G401 (cell line): Measurements from ENCODE around the gene ANKIB1. TPM values are rescaled to one million over a fixed set of nuclear protein-coding genes. Genes with fewer than 3 reads are reported as not detected.
"Not testable (repeated sequence)": the region's sequence is repeated elsewhere in the genome, so short reads cannot be mapped to it uniquely, and the experiment has no call there.

Source experiments
- DNase-seq: peaks from one replicate; pipeline ENCODE4 v3.0.0-alpha.2; 2015; ENCODE audit warnings: low spot score
- in situ Hi-C: cut with HindIII; loops from 2 replicates; pipeline ENCODE4 v1.10.0; 2016; ENCODE audit warnings: low sequenced_read_pairs, mixed read lengths
- total RNA-seq: library from RNA; depleted of rRNA; stranded (reverse); fragments of >200 nt; shearing (Covaris generic); gene quantifications from 2 replicates; pipeline ENCODE4 v1.2.3, GENCODE V29; 2014

ANKIB1 gene
- total RNA-seq, 1 experiment from 2014 or later: 46.3 TPM

DNA sequence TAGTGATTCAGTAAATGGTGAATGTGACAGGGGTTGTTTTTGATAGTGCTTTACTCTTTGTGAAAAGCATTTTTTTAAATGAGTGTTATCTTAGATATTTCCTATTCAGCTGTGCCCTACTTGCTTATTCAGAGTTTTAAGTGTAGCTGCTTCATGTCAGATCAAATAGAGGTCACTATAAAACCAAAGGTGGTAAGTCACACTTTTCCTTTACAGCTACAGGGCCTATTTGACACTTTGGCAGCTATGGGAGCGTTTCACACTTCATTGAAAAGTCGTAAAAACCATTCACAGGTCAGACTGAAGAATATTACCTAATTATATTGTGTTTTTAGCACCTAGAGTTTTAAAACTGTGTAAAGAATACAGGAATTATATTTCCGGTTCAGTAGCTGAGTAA is 67.3 kb downstream of the ANKIB1 start:
- no peak for DNase-seq
- in situ Hi-C loops: no loop called here

DNA sequence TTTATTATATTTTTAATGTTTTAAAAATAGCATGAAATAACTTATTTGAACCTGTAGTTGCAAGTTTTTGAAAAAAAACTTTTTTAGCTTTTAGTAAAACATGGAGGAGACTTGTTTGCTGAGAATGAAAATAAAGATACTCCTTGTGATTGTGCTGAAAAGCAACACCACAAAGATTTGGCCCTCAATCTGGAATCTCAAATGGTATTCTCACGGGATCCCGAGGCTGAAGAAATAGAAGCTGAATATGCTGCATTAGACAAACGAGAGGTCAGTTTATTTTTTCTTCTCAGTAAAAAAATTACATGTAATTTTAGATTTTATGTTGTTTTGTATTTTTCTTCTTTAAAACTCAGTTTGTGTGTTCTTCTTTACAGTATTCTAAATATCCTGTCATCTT is 73.5 kb downstream of the ANKIB1 start:
- in situ Hi-C loops: no loop called here
- no peak for DNase-seq

DNA sequence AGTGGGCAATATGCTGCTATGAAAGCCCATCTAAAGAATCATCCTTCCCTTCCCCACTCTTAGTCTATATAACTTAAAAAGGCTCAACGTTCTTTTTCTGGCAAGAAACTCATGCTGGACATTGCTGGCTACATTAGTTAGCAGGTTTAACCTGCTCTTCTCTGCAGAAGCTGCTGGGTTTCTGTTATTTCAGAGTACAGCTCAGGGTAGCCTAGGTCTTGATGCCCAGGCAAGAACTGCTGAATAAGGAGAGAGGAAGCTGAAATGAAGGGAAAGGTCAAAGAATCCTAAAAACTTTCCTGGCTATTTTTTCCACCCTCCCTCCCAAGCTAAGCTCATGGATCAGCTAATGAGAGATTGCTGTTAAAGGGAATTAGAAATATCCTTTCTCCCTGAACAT is 79.4 kb downstream of the ANKIB1 start:
- no peak for DNase-seq
- in situ Hi-C loops: no loop called here

DNA sequence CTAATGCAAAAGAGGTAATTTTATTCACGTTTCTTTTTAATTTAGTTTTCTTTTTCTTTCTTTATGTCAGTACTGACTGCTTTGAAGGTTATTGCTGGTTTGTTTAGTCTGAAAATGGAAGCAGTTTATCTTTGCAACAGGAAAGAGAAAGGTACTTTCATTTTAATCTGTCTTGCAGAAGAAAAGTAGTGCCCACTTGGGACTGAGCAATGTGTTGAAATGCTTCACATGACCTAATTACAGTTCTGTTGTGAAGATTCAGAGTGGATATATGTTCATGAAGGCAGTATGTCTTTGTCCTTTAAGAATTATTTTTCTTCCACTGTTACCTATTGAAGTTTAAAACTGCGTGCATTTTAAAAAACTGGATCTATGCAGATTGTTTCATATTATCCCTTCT is 80.1 kb downstream of the ANKIB1 start:
- in situ Hi-C loops: no loop called here

DNA sequence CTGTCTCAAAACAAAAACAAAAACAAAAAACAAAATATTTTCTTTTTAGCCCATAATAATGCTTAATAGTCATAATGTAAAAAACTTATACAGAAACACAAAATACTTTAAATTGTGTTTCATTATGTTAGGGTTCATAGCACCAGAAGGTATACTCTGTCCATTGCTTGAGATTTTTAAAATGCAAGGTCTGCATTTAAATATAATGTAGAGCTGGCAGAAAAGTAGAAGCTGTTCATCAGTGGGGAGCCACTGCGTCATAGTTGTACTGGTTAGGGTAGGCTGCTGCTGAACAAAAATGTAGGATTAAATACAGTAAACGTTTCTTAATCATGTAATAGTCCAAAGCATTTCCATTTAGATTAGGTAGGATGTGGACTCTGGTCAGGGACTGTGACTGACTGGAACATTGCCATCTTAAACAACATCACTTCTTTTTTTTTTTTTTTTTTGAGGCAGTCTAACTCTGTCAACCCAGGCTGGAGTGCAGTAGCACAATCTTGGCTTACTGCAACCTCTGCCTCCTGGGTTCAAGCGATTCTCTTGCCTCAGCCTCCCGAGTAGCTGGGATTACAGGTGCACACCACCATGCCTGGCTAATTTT is 85.2 kb downstream of the ANKIB1 start:
- DNase-seq: no peak
- in situ Hi-C loops: no loop called here

More for the DNA sequence above, 80.1 kb downstream of the ANKIB1 start:
- DNase-seq: peak; percentile 7

DNA sequence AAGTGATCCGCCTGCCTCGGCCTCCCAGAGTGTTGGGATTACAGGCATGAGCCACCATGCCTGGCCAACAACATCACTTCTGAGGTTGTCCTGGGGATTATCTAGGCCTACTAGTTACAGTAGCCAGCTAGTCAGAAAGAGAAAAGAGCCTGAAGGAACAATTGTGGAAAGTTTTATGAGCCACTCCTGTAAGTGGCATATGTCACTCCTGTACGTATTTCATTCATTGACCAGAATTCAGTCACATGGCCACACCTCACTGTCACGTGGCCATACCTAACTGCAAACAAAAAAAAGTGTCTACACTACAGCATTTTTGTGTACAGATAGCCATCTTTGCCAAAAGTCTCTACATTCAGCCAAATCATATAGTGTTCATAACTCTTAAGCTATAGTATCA is 85.7 kb downstream of the ANKIB1 start:
- no peak for DNase-seq
- in situ Hi-C loops: no loop called here

DNA sequence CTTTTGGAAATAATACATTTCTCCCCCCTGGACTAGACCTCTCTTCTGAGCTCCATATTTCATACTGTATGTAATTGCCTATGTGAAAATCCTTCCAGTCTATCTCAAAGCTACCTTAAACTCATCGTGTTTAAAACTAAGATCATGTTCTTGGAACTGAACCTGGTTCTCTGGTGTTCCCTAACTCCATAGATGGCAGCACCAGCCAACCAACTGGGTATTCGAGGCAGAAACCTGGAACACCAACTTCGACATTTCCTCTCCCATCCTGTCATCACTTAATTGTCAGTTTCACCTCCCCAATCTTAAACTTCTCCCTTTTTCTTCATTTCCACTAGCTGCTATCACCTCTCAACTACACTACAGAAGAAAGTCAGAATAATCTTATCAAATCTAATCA is 87.0 kb downstream of the ANKIB1 start:
- DNase-seq: no peak
- in situ Hi-C loops: no loop called here

DNA sequence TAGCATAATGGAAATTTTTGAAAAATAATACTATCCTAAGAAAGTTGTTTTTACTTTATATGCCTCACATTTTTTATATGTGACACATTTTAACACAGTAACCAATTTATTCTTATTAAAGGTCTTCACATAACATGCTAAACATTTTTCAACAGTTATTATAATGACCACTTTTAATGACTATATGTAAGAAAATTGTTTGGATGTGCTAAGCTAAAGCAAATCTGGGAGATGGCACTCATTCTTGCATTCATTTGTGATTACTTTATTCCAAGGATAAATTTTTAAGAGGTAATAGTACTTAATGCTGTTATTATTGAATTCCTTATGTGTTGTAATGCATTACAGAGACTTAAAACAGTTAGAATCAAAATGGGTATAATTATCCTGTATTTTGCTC is 88.1 kb downstream of the ANKIB1 start:
- in situ Hi-C loops: no loop called here
- no peak for DNase-seq

DNA sequence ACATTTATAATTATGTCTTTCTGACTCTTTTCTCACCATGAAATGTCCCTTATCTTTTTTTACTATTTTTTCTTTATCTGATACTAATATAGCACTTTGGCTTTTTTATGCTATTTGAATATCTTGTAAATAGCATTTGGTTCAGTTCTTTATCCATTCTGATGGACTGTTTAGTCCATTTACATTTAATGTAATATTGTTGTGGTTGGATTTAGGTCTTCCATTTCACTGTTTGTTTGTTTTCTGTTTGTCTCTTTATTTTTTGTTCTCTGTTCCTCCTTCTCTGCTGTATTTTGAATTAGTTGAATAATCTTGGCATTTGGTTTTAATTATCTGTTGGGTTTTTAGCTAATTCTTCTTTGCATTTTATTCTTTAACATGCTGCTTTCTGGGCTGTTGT is 89.8 kb downstream of the ANKIB1 start:
- in situ Hi-C loops: no loop called here
- DNase-seq: no peak

DNA sequence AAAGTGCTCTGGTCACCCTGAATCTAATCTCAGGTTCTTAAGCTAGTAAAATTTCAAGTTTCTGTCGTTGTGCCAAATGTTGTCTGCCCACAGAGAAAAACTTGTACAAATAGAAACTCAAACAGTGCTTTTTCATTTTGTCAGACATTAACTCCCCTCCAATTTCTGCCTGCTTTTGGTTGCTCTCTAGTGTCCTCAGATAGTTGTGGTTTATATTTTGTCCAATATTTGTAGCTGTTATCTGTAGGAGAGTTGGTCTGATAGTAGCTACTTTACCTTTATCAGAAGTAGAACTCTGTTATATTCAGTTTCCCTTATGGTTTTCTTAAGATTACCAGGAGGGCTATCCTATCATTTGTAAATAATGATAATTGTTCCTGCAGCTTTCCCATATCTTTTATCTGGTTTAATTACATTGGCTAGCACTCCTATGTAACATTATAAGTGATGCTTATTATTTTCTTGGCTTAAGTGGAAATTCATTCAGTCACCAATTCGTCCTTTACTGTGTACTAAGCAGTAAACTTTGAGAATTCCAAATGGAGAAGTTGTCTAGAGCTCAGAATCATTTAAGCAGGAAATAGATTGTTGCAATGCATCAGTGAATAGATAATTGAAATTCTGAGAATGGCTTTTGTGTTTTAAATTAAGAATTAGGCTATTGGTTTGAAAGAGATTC is 91.0 kb downstream of the ANKIB1 start:
- no peak for DNase-seq
- in situ Hi-C loops: no loop called here

DNA sequence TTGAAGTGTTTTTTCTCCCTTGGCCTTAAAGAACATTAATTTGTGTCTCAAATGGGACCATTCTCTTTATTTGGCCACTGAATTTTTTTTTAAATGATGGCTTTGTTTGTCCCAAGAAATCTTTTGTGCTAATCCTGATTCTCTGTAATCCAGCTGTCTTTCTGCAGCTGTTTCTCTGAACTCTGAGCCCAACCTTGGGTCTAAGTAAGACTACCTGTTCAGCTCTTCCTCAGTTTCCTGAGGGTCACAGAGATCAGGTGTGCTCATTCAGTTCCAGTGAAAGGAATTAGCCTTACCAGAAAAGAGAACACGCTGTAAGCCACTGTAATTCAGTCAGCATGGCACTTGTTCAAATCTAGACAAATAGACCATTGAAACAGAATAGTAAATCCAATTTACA is 94.2 kb downstream of the ANKIB1 start:
- no peak for DNase-seq
- in situ Hi-C loops: no loop called here

DNA sequence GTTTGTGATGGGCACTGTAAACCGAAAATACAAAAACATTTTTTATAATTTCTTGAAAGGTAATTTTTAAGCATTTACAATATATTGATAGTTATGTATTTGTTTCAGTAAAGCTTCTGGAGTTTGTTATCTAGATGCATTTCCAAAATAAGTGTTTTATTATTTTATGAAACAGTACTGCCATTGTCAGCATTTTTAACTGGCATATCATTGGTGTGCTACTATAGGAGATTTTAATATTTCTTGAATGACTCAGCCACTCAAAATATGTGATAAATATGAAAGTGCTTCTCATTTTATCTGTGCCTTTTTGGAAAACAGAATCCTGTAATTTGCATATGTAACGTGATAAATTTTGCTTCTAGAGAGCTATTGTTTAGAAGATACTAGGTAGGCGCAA is 97.9 kb downstream of the ANKIB1 start:
- no peak for DNase-seq
- in situ Hi-C loops: no loop called here

DNA sequence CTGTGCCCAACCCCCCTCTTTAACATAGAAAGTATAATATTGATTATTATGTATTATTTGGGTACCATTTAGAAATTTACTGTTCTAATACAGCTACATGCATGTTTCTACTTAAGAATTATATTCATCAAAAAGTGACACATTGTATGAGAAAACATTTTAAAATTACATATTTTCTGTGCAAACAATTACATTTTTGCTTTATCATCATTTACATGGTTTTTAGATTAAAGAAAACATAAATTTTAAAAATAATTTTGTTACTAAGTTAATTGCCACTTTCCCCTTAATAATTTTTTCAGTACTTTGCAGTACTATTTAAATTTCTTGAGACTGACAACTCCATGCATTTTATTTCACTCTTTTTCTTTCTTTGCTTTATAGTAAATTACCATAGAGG is 106.2 kb downstream of the ANKIB1 start:
- DNase-seq: no peak
- in situ Hi-C loops: no loop called here

DNA sequence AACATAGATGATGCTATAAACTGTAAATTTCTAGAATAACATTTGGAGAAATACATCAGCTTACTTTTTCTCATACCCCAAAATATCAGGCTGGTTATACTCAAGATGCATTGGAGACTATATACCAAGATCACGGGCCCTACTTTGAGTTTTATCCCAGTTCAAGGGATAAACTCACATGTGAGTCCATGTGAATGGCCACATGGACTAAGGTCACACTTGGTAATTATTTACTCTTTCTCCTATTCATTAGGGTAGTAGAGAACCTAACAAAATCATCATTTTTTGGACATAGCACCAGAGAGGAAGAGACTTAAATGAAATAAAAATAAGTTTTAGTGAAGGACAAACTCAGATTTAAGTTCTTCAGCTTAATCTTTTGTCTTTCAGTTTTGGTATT is 108.4 kb downstream of the ANKIB1 start:
- in situ Hi-C loops: no loop called here
- no peak for DNase-seq

DNA sequence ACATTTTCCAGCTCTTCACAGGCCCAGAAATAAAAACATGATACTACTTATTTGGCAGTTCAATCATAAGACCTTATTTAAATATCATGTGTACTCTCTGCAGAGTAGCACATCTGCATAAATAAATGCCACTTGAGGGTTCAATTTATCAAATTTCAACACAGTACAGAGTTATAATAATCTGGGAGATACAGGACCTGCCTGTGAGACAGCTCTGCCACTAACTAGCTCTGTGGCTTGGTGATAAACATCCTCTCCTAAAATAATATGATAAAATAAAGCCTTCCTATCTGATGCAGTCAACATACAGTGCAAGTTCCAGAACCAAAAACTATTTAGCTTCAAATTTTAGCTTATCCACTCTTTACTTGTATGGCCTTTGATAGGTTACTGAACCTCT is 110.6 kb downstream of the ANKIB1 start:
- in situ Hi-C loops: no loop called here
- no peak for DNase-seq

DNA sequence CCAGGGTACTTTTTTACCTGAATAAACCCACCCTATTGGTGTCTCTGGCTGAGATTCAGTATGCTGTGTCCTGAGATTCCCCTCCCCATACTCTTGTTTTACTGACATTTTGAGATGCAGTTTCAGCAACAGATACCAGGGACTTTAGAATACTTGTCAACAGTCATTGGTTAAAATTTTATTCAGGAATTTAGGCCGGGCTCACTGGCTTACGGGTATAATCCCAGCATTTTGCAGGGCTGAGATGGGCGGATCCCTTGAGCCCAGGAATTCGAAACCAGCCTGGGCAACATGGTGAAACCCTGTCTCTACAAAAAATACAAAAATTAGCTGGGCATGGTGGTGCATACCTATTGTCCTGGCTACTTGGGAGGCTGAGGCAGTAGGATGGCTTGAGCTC is 111.5 kb downstream of the ANKIB1 start:
- in situ Hi-C loops: no loop called here
- no peak for DNase-seq

DNA sequence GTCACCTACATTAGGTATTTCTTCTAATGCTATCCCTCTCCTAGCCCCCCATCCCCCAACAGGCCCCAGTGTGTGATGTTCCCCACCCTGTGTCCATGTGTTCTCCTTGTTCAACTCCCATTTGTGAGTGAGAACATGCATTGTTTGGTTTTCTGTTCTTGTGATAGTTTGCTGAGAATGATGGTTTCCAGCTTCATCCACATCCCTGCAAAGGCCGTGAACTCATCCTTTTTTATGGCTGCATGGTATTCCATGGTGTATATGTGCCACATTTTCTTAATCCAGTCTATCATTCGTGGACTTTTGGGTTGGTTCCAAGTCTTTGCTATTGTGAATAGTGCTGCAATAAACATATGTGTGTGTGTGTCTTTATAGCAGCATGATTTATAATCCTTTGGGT is 113.4 kb downstream of the ANKIB1 start:
- DNase-seq, in situ Hi-C loops: not testable (repeated sequence)

DNA sequence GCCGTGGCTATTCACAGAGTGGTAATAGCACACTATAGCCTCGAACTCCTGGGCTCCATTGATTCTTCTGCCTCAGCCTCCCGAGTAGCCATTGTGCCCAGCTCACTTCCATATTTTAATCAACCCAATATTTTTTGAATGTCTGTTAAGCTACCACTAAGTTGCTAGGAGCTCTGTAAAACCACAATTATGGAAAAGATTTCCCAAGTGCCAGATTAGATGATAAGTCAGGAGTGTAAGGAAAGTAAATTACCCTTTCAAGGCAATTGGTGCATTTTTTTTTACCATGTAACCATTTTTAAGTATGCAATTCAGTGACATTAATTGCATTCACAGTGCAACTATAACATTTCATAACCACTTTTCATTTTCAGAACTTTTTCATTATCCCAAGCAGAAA is 114.0 kb downstream of the ANKIB1 start:
- DNase-seq: no peak
- in situ Hi-C loops: no loop called here

DNA sequence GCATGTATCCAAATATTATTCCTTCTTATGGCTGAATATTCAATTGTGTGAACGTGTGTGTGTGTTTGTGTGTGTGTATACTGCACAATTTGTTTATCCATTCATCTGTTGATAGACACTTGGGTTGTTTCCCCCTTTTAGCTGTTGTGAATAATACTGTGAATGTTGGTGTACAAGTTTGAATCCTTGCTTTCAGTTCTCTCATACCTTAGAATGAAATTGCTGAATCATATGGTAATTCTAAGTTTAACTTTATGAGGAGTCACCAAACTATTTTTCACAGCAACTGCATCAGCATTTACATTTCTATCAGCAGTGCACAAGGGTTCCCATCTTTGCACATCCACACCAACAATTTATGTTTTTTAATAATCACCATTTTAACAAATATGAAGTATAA is 114.6 kb downstream of the ANKIB1 start:
- DNase-seq: no peak
- in situ Hi-C loops: no loop called here

DNA sequence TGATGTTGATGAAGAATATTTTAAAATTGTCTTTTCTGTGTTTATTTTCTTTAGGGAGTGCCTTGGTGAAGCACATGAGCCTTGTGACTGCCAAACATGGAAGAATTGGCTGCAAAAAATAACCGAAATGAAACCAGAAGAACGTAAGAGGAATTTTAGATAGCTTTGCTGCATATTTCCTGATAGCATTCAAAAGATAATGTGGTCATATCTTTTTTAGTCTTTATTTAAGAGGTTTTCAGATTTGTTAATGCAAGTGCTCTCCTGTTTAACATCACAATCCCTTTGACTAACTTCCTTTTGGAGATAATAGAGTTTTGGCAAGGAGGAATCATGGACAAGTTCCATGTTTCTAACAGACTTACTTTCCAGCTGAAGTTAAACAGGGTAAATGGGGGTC is 116.4 kb downstream of the ANKIB1 start:
- in situ Hi-C loops: no loop called here
- DNase-seq: no peak

DNA sequence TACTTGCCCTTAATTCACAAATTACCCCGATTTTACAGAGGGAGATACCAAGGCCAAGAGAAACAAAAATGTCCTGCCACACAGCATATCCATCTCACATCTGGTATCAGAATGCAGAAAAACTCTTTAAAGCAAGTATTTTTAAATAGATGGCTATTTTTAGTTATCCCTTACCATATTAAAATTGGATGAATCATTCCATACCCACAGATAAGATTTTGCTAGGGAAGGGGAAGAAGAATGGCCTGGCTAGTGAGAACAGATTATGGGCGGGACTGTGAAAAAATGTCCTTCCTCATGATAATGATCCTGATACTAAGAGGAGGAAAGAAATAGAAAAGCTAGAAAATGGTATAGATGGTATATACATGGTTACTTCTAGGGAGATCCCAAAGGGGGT is 121.0 kb downstream of the ANKIB1 start:
- in situ Hi-C loops: no loop called here
- no peak for DNase-seq
